ENCODE results near the gene MCF2L2. TPM values are rescaled to one million over a fixed set of nuclear protein-coding genes. Genes with fewer than 3 reads are reported as not detected.

Gene MCF2L2
- total RNA-seq, 1 donor, result 0.09 TPM

- no peak overlapping the region for H3K4me3 ChIP-seq (ENCODE audit: low read depth, low read length)
- peak; percentile 5 for DNase-seq (ENCODE audit: low read depth)
- no peak for TF ChIP-seq CTCF (IDR thresholded peaks at IDR 0.05; ENCODE audit: insufficient read depth, low read length)
Observed at GRCh38 chr3:183129243-183129642, 299.2 kb downstream of the MCF2L2 start.

- DNase-seq (ENCODE audit: low read depth), result no peak
- TF ChIP-seq CTCF (IDR thresholded peaks at IDR 0.05; ENCODE audit: insufficient read depth, low read length), result no peak
- H3K4me3 ChIP-seq (ENCODE audit: low read depth, low read length), result no peak overlapping the region
Observed at GRCh38 chr3:183128709-183129108, 299.7 kb downstream of the MCF2L2 start.

Small RNAs within 50 kb of the gene (small RNA-seq; reads per million reads assigned to genes)
- gene RF00092 (not detected), gene RF00394 (not detected), gene RF01241 (not detected), gene RNA5SP151 (not detected), gene SNORA63D (0.70 reads per million, percentile 13 among the genes with 10 or more reads in this experiment)

Other genes with a start within 250 kb of the MCF2L2 start
- 4.7 and 10.4 TPM in 2 replicates for gene B3GNT5, start 175.4 kb downstream of the MCF2L2 start, total RNA-seq (ENCODE audit: low replicate concordance)
- gene KLHL6, start 127.1 kb upstream of the MCF2L2 start, total RNA-seq (ENCODE audit: low replicate concordance), result not detected in 2 replicates
- gene KLHL24, start 207.0 kb upstream of the MCF2L2 start, total RNA-seq (ENCODE audit: low replicate concordance), result 56.0 and 92.1 TPM in 2 replicates

Measured in fibroblast of the aortic adventitia (primary cell).